Peyer's patch (tissue), 4 donors: ENCODE data around the gene PRICKLE4.

Source experiments
- POLR2A ChIP-seq, 2 donors: fragments of 450-650 bp; IDR thresholded peaks; one replicate each; pipeline ENCODE4 v1.5.1; 2017; ENCODE audit warnings: antibody characterized with exemption in 2 of 2, mild to moderate bottlenecking in 2 of 2, moderate library complexity in 2 of 2
- TF ChIP-seq, protein P1 (sequence below), 6 experiments: fragments of 450-650 bp in 4 of 6; fragments of 200-600 bp in 2 of 6; sonication (generic) in 1 of 6; IDR thresholded peaks; one replicate each; pipeline ENCODE4 v1.5.1; 2017 to 2019; ENCODE audit warnings: antibody characterized with exemption in 6 of 6, mild to moderate bottlenecking in 3 of 6, moderate library complexity in 1 of 6

DNA sequence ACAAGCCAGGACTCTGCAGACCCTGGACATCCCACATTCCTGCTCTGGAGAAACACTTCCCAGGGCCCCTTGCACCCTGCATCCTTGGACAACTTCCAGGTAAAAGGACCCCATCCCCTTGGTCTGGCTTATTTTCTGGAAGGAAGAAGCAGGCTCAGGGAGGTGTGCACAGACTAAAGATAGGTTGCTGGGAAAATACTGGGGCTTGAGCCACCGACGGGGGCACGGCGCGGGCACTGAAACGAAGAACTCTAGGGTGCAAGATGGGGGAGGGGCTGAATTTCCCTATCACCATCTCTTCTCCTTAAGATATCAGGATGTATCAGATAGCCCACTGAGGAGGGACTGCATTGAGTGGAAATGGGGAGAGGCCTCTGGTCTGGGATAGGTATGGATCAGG, 1.7 kb upstream of the PRICKLE4 start:
- TF ChIP-seq POLR2A (IDR thresholded peaks at IDR 0.05), result no peak
- TF ChIP-seq, protein P1, sequence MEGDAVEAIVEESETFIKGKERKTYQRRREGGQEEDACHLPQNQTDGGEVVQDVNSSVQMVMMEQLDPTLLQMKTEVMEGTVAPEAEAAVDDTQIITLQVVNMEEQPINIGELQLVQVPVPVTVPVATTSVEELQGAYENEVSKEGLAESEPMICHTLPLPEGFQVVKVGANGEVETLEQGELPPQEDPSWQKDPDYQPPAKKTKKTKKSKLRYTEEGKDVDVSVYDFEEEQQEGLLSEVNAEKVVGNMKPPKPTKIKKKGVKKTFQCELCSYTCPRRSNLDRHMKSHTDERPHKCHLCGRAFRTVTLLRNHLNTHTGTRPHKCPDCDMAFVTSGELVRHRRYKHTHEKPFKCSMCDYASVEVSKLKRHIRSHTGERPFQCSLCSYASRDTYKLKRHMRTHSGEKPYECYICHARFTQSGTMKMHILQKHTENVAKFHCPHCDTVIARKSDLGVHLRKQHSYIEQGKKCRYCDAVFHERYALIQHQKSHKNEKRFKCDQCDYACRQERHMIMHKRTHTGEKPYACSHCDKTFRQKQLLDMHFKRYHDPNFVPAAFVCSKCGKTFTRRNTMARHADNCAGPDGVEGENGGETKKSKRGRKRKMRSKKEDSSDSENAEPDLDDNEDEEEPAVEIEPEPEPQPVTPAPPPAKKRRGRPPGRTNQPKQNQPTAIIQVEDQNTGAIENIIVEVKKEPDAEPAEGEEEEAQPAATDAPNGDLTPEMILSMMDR (IDR thresholded peaks at IDR 0.05), result no peak
